PFSK-1 (cell line): ENCODE measurements around the gene IL4I1.

Experiments
- FOXP2 ChIP-seq: optimal IDR thresholded peaks from 2 replicates; pipeline ENCODE3; 2011; ENCODE audit warnings: borderline replicate concordance, control low read depth, inconsistent platforms; ENCODE audit not compliant: insufficient read depth; ENCODE audit errors: extremely low read length, extremely low read depth
- POLR2AphosphoS5 ChIP-seq: IDR thresholded peaks from 2 replicates; pipeline ENCODE4 v1.6.1; 2012; ENCODE audit warnings: low read depth, mild to moderate bottlenecking, control low read depth, low read length, moderate library complexity
- REST ChIP-seq, 2 experiments: IDR thresholded peaks; 2 replicates each; pipeline versions ENCODE4 v1.6.1 to v1.8.0; 2011 to 2012; ENCODE audit warnings: low read depth in 2 of 2, low read length in 2 of 2, control low read depth in 1 of 2, inconsistent platforms in 1 of 2, mild to moderate bottlenecking in 1 of 2, moderate library complexity in 1 of 2; ENCODE audit not compliant: insufficient read depth in 1 of 2
- SIN3A ChIP-seq: IDR thresholded peaks from 2 replicates; pipeline ENCODE4 v1.6.1; 2012; ENCODE audit warnings: mild to moderate bottlenecking, low read length, moderate library complexity, borderline replicate concordance; ENCODE audit not compliant: insufficient read depth
- TAF1 ChIP-seq: IDR thresholded peaks from 2 replicates; pipeline ENCODE4 v1.6.1; 2012; ENCODE audit warnings: low read length, control low read depth, borderline replicate concordance; ENCODE audit not compliant: insufficient read depth

The IL4I1 gene

GRCh38 chr19:49844138-49845095 is 52.3 kb downstream of the IL4I1 start:
- no peak for TF ChIP-seq REST (IDR thresholded peaks at IDR 0.05; ENCODE audit: insufficient read depth in 1 of 2, low read depth in 2 of 2, low read length in 2 of 2)
- no peak for TF ChIP-seq SIN3A
- no peak for TF ChIP-seq TAF1
- no peak for TF ChIP-seq FOXP2
- TF ChIP-seq POLR2AphosphoS5: no peak

DNA sequence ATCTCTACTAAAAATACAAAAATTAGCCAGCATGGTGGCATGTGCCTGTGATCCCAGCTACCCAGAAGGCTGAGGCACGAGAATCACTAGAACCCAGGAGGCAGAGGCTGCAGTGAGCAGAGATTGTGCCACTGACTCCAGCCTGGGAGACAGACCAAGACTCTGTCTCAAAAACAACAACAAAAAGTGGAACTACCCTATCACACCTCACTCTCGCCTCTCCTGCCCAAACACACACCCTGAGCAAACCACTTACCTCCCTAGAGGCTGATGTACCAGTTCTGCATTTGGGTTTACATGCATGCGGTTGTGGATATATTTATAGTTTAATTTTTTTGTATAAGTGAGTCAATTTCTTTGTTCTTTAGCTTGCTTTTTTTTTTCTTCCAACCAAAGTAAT is 53.4 kb downstream of the IL4I1 start:
- no peak for TF ChIP-seq POLR2AphosphoS5
- no peak for TF ChIP-seq TAF1
- no peak for TF ChIP-seq FOXP2
- TF ChIP-seq REST (IDR thresholded peaks at IDR 0.05; ENCODE audit: insufficient read depth in 1 of 2, low read depth in 2 of 2, low read length in 2 of 2): no peak
- TF ChIP-seq SIN3A: no peak

GRCh38 chr19:49840736-49841249 is 55.9 kb downstream of the IL4I1 start:
- TF ChIP-seq POLR2AphosphoS5: no peak
- no peak for TF ChIP-seq REST (IDR thresholded peaks at IDR 0.05; ENCODE audit: insufficient read depth in 1 of 2, low read depth in 2 of 2, low read length in 2 of 2)
- no peak for TF ChIP-seq FOXP2

DNA sequence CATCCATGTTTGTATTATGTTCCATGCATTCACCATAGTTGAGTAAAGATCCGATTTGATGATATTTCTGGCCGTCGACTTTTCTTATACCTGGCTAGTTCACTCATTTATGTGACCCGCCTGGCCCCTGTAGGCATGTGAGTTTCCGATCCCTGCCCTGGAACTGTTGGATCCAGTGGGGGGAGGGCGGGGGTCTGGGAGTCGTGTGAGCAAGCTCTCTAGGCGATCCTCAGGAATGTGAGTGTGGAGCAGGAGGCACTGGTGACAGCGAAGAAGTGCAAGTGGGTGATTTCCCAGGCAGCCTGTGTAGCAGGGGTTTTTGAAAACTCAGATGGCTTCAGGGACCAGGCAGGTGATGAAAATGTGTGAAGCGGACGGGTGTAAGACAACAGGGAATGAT is 56.4 kb downstream of the IL4I1 start:
- TF ChIP-seq FOXP2 (no peak), POLR2AphosphoS5 (no peak), SIN3A (no peak)

GRCh38 chr19:49839713-49840112 is 57.0 kb downstream of the IL4I1 start:
- TF ChIP-seq TAF1 (no peak), REST (IDR thresholded peaks at IDR 0.05; ENCODE audit: insufficient read depth in 1 of 2, low read depth in 2 of 2, low read length in 2 of 2) (no peak), SIN3A (no peak)
